Activated CD8-positive, alpha-beta memory T cell treated with anti-CD3 and anti-CD28 coated beads, Interleukin-2, amount 10 ng/mL, durations not matched to agents 7 days and 5 days (primary cell): ENCODE results near the gene RFNG. TPM values are rescaled to one million over a fixed set of nuclear protein-coding genes. Genes with fewer than 3 reads are reported as not detected.

Source experiments
- ATAC-seq: fragments of 150-1000 bp; cut with Tn5 transposase; one replicate; pipeline ENCODE4 v1.10.0; 2021; ENCODE audit warnings: moderate library complexity
- CTCF ChIA-PET: fragments of 350-600 bp; sonication (Branson Sonifier 250); formaldehyde crosslinking; loops from one replicate; lab custom pipeline; 2021; ENCODE audit warnings: antibody characterized with exemption; lab: Charles Lee
- DNase-seq: peaks from one replicate; pipeline ENCODE4 v3.0.0-alpha.2; 2020
- H3K27ac Mint-ChIP-seq: one replicate; pipeline ENCODE4 v1.8.0; 2021; ENCODE audit warnings: mild to moderate bottlenecking, mixed read lengths
- H3K27me3 Mint-ChIP-seq: one replicate; pipeline ENCODE4 v1.8.0; 2021; ENCODE audit warnings: mixed read lengths
- H3K36me3 Mint-ChIP-seq: one replicate; pipeline ENCODE4 v1.8.0; 2021; ENCODE audit warnings: mild to moderate bottlenecking, mixed read lengths
- H3K4me1 Mint-ChIP-seq: one replicate; pipeline ENCODE4 v1.8.0; 2021; ENCODE audit warnings: mixed read lengths
- H3K4me3 Mint-ChIP-seq: one replicate; pipeline ENCODE4 v1.8.0; 2021; ENCODE audit warnings: mild to moderate bottlenecking, moderate library complexity, mixed read lengths
- H3K9me3 Mint-ChIP-seq: one replicate; pipeline ENCODE4 v1.8.0; 2022; ENCODE audit warnings: low read depth, mixed read lengths
- total RNA-seq, 2 experiments: library from RNA; stranded (reverse); gene quantifications; one replicate each; pipeline ENCODE4 v1.2.3, GENCODE V29; 2021

The RFNG gene
- total RNA-seq, 2 experiments from 2014 or later, result 20.9 to 23.0 TPM

DNA sequence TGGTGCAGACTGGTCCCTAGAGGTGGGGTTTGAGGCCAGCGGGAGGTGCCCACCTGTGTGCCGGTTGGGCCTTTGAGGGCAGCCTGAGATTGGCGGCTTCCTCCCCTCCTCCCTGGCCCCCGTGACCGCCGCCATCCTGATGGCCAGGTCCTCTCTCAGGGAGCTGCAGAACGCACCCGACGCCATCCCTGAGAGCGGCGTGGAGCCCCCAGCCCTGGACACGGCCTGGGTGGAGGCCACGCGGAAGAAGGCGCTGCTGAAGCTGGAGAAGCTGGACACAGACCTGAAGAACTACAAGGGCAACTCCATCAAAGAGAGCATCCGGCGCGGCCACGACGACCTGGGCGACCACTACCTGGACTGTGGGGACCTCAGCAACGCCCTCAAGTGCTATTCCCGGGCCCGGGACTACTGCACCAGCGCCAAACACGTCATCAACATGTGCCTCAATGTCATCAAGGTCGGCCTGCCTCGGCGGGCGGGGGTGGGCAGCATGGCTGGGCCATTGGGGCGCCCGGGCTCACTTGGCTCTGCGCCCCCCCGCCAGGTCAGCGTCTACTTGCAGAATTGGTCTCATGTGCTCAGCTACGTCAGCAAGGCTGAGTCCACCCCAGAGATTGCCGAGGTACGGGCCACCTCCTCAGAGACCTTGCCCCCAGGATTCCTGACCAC lies 2.9 kb upstream of the RFNG start:
- DNase-seq, result no peak
- CTCF ChIA-PET, result interaction anchor here (1.1 kb wide), 1 partner anchor 17 kb away, joined by 5 read pairs; the partner anchor contains the start of gene DCXR
- Mint-ChIP-seq H3K4me1 (peaks cover 28% of the 10 kb centered on the region), H3K27me3 (no peaks in the 10 kb centered on the region), H3K9me3 (no peaks in the 10 kb centered on the region), H3K36me3 (peaks cover 3% of the 10 kb centered on the region), H3K4me3 (no peak overlapping the region), H3K27ac (no peak overlapping the region)
- no peak for ATAC-seq

DNA sequence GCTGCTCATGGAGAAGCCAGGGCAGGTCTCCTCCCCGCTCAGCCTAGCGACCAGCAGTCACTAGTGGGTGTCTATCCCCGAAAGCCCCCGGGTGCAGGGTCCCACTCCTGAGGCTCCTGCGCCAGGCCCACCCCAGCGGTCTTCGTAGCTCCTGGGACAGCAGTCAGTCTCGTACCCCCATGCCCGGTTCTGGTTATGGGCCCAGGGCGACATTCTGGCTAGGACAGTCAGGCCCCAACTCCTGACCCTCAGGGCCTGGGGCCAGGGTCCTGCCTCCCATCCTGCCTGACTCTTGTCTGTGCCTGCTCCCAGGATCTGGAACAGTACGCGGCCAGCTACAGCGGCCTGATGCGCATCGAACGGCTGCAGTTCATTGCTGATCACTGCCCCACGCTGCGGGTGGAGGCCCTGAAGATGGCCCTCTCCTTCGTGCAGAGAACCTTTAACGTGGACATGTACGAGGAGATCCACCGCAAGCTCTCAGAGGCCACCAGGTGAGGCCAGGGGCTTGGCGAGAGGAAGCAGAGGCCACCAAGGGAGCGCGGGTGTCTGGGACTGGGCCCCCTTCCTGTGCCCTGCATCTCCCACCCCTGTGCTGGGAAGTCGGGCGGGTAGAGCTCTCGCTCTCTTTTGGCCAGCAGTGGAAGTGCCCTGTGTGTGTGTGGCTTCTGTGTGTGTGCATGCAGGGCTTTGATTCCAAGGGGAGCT lies 2.1 kb upstream of the RFNG start:
- CTCF ChIA-PET, result interaction anchor here (1.1 kb wide), 1 partner anchor 16 kb away, joined by 5 read pairs; the partner anchor contains the start of gene DCXR
- no peak for DNase-seq

DNA sequence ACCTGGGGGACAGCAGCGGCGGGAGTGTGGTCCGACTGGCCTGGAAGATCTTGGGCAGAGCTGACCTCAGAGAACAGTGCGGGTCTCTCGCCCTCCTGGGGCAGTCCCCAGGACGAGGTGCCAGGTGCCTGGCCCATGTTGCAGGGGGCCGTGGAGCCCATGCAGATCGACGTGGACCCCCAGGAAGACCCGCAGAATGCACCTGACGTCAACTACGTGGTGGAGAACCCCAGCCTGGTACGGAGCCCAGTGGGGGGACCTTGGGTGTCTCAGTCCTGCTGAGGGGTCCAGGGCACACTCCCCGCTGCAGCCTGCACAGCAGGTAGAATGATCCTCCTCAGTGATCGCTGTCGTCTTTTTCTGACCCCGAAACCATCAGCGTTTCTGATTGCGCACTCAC lies 1.5 kb upstream of the RFNG start:
- DNase-seq, result no peak
- Mint-ChIP-seq H3K4me3 (peak overlapping the region; percentile 83), H3K36me3 (peaks cover 3% of the 10 kb centered on the region), H3K27me3 (no peaks in the 10 kb centered on the region), H3K9me3 (no peaks in the 10 kb centered on the region), H3K27ac (no peak overlapping the region), H3K4me1 (peaks cover 28% of the 10 kb centered on the region)
- ATAC-seq, result no peak
- CTCF ChIA-PET, result no interaction called here

More for the DNA sequence above, 2.1 kb upstream of the RFNG start:
- Mint-ChIP-seq H3K4me1 (peaks cover 28% of the 10 kb centered on the region), H3K27ac (no peak overlapping the region), H3K9me3 (no peaks in the 10 kb centered on the region), H3K27me3 (no peaks in the 10 kb centered on the region), H3K4me3 (peak overlapping the region; percentile 83), H3K36me3 (peaks cover 3% of the 10 kb centered on the region)
- no peak for ATAC-seq

DNA sequence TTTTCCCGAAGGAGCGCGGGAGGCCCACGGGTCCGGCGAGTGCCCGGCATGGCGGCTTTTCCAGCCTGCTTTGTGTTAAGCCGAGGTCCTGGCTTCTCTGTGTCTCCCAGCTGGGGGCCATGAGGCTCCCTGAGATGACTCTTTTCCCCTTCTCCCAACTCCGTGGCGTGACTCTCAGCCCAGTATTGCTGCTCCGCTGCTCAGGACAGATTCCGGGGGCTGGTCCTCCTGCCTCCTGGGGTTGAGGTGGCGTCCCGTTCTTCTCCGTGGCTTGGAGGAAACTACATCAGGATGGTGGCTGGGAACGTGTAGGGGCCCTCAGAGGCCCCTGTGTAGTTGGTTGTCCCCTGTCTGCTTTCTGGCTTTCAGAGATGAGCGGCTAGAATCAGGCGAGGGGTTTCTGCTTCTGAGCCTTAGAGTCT lies 1.0 kb upstream of the RFNG start:
- peaks cover 3% of the 10 kb centered on the region for H3K36me3 Mint-ChIP-seq
- ATAC-seq, result no peak
- peak overlapping the region; percentile 83 for H3K4me3 Mint-ChIP-seq
- CTCF ChIA-PET, result interaction anchor here (1.0 to 2.8 kb wide), 3 partner anchors 15 to 30 kb away, joined by 3 to 11 read pairs (median 3); partner anchors contain the start of genes CENPX, DCXR, LRRC45 and RAC3
- H3K9me3 Mint-ChIP-seq, result no peaks in the 10 kb centered on the region
- H3K27me3 Mint-ChIP-seq, result no peaks in the 10 kb centered on the region
- peaks cover 28% of the 10 kb centered on the region for H3K4me1 Mint-ChIP-seq
- H3K27ac Mint-ChIP-seq, result peak overlapping the region; percentile 52
- no peak for DNase-seq

DNA sequence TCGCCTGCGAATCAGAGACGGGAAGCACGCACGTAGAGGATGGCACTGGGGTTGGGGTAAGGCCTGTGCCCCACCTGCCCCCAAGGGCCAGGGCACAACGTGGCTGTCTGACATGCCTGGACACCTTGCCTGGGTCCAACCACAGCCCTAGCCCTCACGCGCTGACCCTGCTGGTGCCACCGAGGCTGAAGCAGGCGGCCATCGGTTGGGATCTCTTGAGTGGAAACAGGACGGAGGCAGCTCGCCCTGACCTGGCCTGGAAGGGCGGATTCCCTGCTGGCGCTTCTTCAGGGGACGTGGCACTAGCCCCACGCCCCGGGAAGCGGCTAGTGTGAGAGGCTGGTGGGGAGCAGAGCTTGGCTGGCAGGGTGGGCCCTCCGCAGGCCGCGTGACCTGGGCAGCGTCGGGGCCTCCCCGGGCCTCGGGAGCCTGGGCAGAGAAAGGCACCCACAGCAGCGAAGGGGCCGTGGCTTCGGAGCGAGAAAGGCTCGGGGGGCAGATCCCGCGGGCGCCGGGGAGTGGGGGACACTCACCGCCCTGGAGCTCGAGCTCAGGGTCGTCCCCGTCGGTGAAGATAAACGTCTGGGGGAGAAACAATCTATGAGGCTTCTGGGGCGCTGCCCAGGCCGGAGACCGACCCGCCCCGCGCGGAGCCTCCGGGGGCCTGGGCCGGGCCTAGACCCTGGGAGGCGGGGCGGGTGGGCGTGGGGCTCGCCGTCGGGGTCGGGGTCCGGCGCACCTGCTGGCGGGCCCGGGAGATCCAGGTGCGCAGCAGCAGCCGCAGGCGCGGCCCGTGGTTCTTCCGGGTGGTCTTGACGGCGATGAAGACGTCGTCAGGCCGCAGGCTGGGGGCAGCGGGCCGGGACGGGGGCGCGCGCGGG lies 610 bp downstream of the RFNG start:
- H3K4me3 Mint-ChIP-seq, result peak overlapping the region; percentile 76
- CTCF ChIA-PET, result interaction anchor here (1.2 to 2.8 kb wide), 5 partner anchors 14 to 103 kb away, joined by 4 to 11 read pairs (median 5); partner anchors contain the start of genes DCXR and RAC3
- H3K36me3 Mint-ChIP-seq, result peaks cover 3% of the 10 kb centered on the region
- ATAC-seq (peak; percentile 25), DNase-seq (no peak)
- peaks cover 28% of the 10 kb centered on the region for H3K4me1 Mint-ChIP-seq
- no peaks in the 10 kb centered on the region for H3K9me3 Mint-ChIP-seq
- no peaks in the 10 kb centered on the region for H3K27me3 Mint-ChIP-seq
- H3K27ac Mint-ChIP-seq, result peak overlapping the region; percentile 70

DNA sequence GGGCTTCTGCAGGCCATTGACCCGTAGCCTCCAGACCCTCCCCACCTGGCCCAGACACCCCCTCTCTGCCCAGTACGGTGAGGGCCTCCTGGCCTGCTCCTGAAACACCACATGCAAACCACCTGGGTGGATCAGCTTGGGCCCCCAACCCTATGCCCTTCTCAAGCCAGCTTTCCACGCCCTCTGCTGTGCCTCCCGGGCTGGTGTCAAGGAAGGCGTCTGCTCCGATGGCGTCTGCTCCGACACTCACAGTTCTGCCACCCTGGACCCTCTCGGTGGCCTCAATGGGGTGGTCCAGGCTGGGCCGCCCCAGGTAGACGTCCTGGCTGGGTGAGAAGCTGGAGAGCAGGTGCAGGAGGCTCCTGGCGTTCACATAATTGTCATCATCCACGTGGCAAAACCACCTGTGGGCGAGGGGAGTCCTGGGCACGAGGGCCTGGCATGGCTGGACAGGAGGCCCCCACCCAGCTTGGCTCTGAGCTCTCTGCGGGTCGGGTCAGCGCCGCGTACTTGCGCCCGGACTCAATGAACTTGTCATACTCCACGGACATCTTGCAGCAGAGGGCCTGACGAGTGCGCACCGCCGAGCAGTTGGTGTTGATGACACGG lies 1.4 kb downstream of the RFNG start:
- H3K9me3 Mint-ChIP-seq, result no peaks in the 10 kb centered on the region
- no peaks in the 10 kb centered on the region for H3K27me3 Mint-ChIP-seq
- DNase-seq (no peak), ATAC-seq (no peak)
- CTCF ChIA-PET, result interaction anchor here (1.2 to 2.8 kb wide), 5 partner anchors 13 to 104 kb away, joined by 4 to 11 read pairs (median 5); partner anchors contain the start of genes DCXR and RAC3
- peaks cover 27% of the 10 kb centered on the region for H3K4me1 Mint-ChIP-seq
- peaks cover 3% of the 10 kb centered on the region for H3K36me3 Mint-ChIP-seq
- peak overlapping the region; percentile 76 for H3K4me3 Mint-ChIP-seq
- H3K27ac Mint-ChIP-seq, result no peak overlapping the region

DNA sequence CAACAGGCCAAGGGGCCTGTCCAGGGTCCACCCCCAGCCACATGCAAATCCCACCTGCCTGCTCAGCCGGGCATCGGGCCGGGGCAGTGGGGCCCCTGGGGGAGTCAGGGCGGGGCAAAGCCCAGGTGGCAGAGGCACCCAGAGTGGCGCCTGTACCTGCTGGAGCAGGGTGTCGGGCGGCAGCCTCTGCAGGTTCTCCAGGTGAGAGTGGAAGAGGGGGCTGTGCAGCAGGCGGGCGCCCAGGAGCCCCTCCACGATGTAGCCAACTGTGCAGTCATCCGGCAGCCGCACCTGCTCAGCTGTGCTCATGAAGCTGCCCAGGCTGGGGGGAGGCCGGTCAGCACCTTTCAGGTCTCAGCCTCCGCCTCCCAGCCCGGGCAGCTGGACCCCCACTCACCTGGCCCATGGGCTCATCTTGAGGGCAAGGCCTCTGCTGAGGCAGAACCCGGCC lies 2.1 kb downstream of the RFNG start:
- Mint-ChIP-seq H3K27ac (no peak overlapping the region), H3K9me3 (no peaks in the 10 kb centered on the region), H3K36me3 (no peaks in the 10 kb centered on the region), H3K4me3 (no peak overlapping the region), H3K4me1 (peaks cover 21% of the 10 kb centered on the region), H3K27me3 (no peaks in the 10 kb centered on the region)
- DNase-seq (no peak), ATAC-seq (no peak)
- CTCF ChIA-PET, result interaction anchor here (0.6 to 2.8 kb wide), 4 partner anchors 12 to 162 kb away, joined by 3 to 11 read pairs (median 7); partner anchors contain the start of genes DCXR and RAC3

DNA sequence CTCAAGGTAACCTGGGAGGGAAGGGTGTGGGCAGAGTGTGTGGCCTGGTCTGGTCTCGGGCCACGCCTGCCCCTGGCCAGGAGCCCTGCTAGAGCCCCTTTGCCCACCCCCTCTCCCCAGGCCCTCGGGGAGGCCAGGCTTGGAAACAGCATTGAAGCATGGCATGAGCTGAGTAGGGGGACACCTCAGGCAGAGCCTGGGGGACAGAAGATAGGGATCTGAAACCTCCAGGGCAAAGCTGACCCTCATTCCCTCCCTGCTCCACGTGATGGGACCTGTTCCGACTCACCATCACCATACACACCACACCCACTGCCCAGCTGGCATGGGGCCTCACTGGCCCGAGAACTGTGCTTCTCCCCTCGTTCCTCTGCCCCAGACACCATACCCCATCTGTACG lies 2.5 kb downstream of the RFNG start:
- Mint-ChIP-seq H3K4me3 (no peak overlapping the region), H3K27ac (no peak overlapping the region), H3K9me3 (no peaks in the 10 kb centered on the region), H3K36me3 (no peaks in the 10 kb centered on the region), H3K27me3 (no peaks in the 10 kb centered on the region), H3K4me1 (peaks cover 21% of the 10 kb centered on the region)
- DNase-seq (no peak), ATAC-seq (no peak)
- CTCF ChIA-PET, result interaction anchor here (0.6 kb wide), 1 partner anchor 163 kb away, joined by 3 read pairs; no protein-coding TSS in a partner anchor

DNA sequence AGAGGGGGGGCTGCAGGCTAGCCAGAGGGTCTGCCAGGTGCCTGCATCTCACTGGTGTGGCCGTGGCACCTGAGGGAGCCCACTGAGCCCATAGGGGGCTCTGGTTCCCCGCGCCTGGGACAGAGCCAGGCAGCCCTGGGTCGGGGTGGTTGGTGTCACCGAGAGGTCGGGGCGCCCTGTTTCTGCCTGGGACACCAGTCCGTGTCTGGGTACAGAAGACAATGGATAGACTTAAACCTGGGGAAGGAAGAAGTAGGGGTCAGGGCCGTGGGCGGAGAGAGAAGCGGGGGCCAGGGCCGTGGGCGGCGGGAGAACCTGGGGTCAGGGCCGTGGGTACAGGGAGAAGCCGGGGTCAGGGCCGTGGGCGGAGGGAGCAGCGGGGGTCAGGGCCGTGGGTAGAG lies 3.0 kb downstream of the RFNG start:
- H3K4me1 Mint-ChIP-seq, result peaks cover 19% of the 10 kb centered on the region
- H3K36me3 Mint-ChIP-seq, result no peaks in the 10 kb centered on the region

DNA sequence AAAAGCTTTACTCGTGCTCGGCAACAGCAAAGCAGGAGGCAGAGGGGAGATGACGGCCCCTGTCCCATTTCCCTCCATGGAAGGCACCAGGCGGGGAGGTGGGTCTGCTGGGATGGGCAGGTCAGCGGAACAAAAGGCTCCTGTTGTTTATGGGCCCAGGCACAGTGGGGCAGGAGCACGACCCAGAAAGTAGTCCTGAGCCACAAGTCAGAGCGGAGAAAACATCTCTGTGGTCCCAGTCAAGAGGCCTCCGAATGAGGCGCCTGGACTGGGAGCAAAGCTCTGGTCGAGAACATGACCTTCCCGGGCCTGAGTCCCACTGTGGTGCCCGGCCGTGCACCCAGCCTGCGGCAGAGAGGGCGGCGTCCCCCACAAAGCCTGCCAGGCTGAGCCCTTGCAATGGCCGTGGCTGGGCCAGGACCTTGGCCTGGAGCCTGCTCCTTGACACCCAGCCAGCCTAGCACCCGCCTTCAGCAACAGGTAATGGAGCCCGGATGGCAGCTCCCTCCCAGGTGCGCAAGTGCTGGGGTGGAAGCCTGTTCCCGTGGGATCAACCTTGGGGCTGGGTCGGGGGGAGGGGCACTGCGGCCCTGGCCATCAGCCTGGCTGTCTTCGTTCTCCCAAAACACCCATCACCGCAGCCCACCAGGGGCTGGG lies 3.6 kb downstream of the RFNG start:
- no peaks in the 10 kb centered on the region for H3K9me3 Mint-ChIP-seq
- H3K4me3 Mint-ChIP-seq, result no peak overlapping the region
- no peaks in the 10 kb centered on the region for H3K36me3 Mint-ChIP-seq
- H3K4me1 Mint-ChIP-seq, result peaks cover 14% of the 10 kb centered on the region
- no peaks in the 10 kb centered on the region for H3K27me3 Mint-ChIP-seq
- no peak overlapping the region for H3K27ac Mint-ChIP-seq
- CTCF ChIA-PET, result no interaction called here
- ATAC-seq (no peak), DNase-seq (no peak)

More for the DNA sequence above, 3.0 kb downstream of the RFNG start:
- H3K27ac Mint-ChIP-seq, result no peak overlapping the region
- no peaks in the 10 kb centered on the region for H3K9me3 Mint-ChIP-seq
- no peaks in the 10 kb centered on the region for H3K27me3 Mint-ChIP-seq
- ATAC-seq (no peak), DNase-seq (no peak)
- H3K4me3 Mint-ChIP-seq, result no peak overlapping the region
- CTCF ChIA-PET, result no interaction called here

DNA sequence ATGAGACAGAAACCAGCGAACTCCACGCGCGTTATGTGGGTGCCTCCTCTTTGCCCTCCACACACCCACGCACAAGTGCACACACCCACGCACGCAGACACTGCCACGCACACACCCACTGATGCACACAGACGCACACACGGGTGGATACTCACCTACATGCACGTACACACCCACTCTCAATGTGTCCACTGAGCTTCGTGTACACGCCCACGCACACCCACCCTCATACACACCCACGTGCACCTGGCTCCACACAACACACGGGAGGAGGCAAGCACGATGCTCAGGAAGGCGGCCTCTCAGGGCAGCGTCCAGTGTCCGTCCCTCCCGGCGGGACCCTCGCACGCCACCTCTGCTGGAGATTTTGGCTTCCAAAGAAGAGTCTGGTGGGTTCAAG lies 4.2 kb downstream of the RFNG start:
- Mint-ChIP-seq H3K9me3 (no peaks in the 10 kb centered on the region), H3K4me3 (no peak overlapping the region), H3K4me1 (peaks cover 9% of the 10 kb centered on the region), H3K36me3 (no peaks in the 10 kb centered on the region), H3K27ac (no peak overlapping the region), H3K27me3 (no peaks in the 10 kb centered on the region)
- DNase-seq, result no peak
- no peak for ATAC-seq
- CTCF ChIA-PET, result no interaction called here

DNA sequence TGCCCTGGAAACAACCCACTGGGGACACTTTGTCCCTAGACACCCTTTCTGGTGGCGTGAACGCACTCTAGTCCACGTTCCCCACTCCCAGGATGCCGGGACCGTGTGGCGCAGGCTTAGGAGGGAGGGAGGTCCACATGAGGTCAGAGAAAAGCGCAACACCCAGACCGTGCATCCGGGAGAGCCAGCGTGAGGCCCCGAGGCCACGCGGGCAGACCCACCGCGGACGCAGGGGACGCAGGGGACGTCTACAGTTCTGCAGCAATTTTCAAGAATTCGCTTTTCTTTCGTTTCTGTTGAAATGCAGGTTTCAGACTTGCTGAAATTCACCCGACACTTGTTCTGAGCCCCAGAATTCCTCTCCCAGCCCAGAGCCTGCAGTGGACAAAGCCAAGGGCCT lies 4.7 kb downstream of the RFNG start:
- H3K27me3 Mint-ChIP-seq, result no peaks in the 10 kb centered on the region
- no peak for ATAC-seq
- H3K9me3 Mint-ChIP-seq, result no peaks in the 10 kb centered on the region
- no peak overlapping the region for H3K27ac Mint-ChIP-seq
- CTCF ChIA-PET, result no interaction called here
- H3K36me3 Mint-ChIP-seq, result no peaks in the 10 kb centered on the region
- no peak overlapping the region for H3K4me3 Mint-ChIP-seq
- H3K4me1 Mint-ChIP-seq, result peaks cover 9% of the 10 kb centered on the region
- DNase-seq, result no peak
